ENCODE measurements around the gene BHLHE23. TPM values are rescaled to one million over a fixed set of nuclear protein-coding genes. Genes with fewer than 3 reads are reported as not detected.
"Not testable (repeated sequence)": the region's sequence is repeated elsewhere in the genome, so short reads cannot be mapped to it uniquely, and the experiment has no call there.

Gene BHLHE23
- total RNA-seq, 2 donors from 2014 or later = not detected

GRCh38 chr20:63042448-63043071, 35.8 kb upstream of the BHLHE23 start:
- TF ChIP-seq CTCF (IDR thresholded peaks at IDR 0.05) = no peak
- no peaks in the 10 kb centered on the region for H3K27me3 ChIP-seq
- H3K27ac ChIP-seq = no peak overlapping the region
- H3K4me1 ChIP-seq = no peaks in the 10 kb centered on the region
- no peak overlapping the region for H3K4me3 ChIP-seq
- H3K9me3 ChIP-seq = no peaks in the 10 kb centered on the region
- intact Hi-C loops (cut with DNase I) = no loop called here
- no peaks in the 10 kb centered on the region for H3K36me3 ChIP-seq
- DNase-seq = no peak
- no peak overlapping the region for H3K9ac ChIP-seq (ENCODE audit: low read depth in 2 of 2, low read length in 2 of 2)

- Histone ChIP-seq H3K9me3 (no peaks in the 10 kb centered on the region), H3K27ac (no peak overlapping the region), H3K4me3 (no peak overlapping the region), H3K9ac (ENCODE audit: low read depth in 2 of 2, low read length in 2 of 2) (no peak overlapping the region), H3K27me3 (no peaks in the 10 kb centered on the region), H3K4me1 (no peaks in the 10 kb centered on the region), H3K36me3 (no peaks in the 10 kb centered on the region)
- TF ChIP-seq CTCF (IDR thresholded peaks at IDR 0.05) = no peak
- intact Hi-C loops (cut with DNase I) = no loop called here
- no peak for DNase-seq
Observed at GRCh38 chr20:63041776-63042175, 35.0 kb upstream of the BHLHE23 start.

- no peak for TF ChIP-seq CTCF (IDR thresholded peaks at IDR 0.05)
- Histone ChIP-seq H3K27me3 (peaks cover 4% of the 10 kb centered on the region), H3K4me3 (no peak overlapping the region), H3K4me1 (no peaks in the 10 kb centered on the region), H3K9ac (ENCODE audit: low read depth in 2 of 2, low read length in 2 of 2) (no peak overlapping the region), H3K36me3 (no peaks in the 10 kb centered on the region), H3K9me3 (no peaks in the 10 kb centered on the region), H3K27ac (no peak overlapping the region)
- no peak for DNase-seq
- intact Hi-C loops (cut with DNase I) = no loop called here
Observed at GRCh38 chr20:63037669-63038268, 31.0 kb upstream of the BHLHE23 start.

- H3K27me3 ChIP-seq = peaks cover 10% of the 10 kb centered on the region
- H3K9me3 ChIP-seq = no peaks in the 10 kb centered on the region
- H3K4me3 ChIP-seq = no peak overlapping the region
- no peaks in the 10 kb centered on the region for H3K4me1 ChIP-seq
- H3K36me3 ChIP-seq = no peaks in the 10 kb centered on the region
- TF ChIP-seq CTCF (IDR thresholded peaks at IDR 0.05) = no peak
- H3K9ac ChIP-seq (ENCODE audit: low read depth in 2 of 2, low read length in 2 of 2) = no peak overlapping the region
- intact Hi-C loops (cut with DNase I) = no loop called here
- no peak for DNase-seq
- no peak overlapping the region for H3K27ac ChIP-seq
Observed at GRCh38 chr20:63036291-63036690, 29.5 kb upstream of the BHLHE23 start.

- no peaks in the 10 kb centered on the region for H3K36me3 ChIP-seq
- H3K27me3 ChIP-seq = peaks cover 12% of the 10 kb centered on the region
Observed at GRCh38 chr20:63035603-63036185, 28.9 kb upstream of the BHLHE23 start.

GRCh38 chr20:63034710-63035602, 28.2 kb upstream of the BHLHE23 start:
- H3K27ac ChIP-seq; H3K4me1 ChIP-seq; DNase-seq; H3K9me3 ChIP-seq; H3K4me3 ChIP-seq; H3K9ac ChIP-seq (ENCODE audit: low read depth in 2 of 2, low read length in 2 of 2); H3K36me3 ChIP-seq; intact Hi-C loops (cut with DNase I): not testable (repeated sequence)
- peaks cover 12% of the 10 kb centered on the region for H3K27me3 ChIP-seq

More at GRCh38 chr20:63035603-63036185, 28.9 kb upstream of the BHLHE23 start:
- Histone ChIP-seq H3K9ac (ENCODE audit: low read depth in 2 of 2, low read length in 2 of 2) (no peak overlapping the region), H3K9me3 (no peaks in the 10 kb centered on the region), H3K27ac (no peak overlapping the region), H3K4me1 (no peaks in the 10 kb centered on the region), H3K4me3 (no peak overlapping the region)
- DNase-seq = no peak
- no peak for TF ChIP-seq CTCF (IDR thresholded peaks at IDR 0.05)
- intact Hi-C loops (cut with DNase I) = no loop called here
